T-helper 9 cell (primary cell): Measurements from ENCODE around the gene ROR2.

ENCODE experiments used
- DNase-seq: peaks from one replicate; pipeline ENCODE4 v3.0.0-alpha.2; 2020

The ROR2 gene

GRCh38 chr9:91734371-91734981 lies 215.6 kb downstream of the ROR2 start:
- DNase-seq: peak; percentile 60

GRCh38 chr9:91733006-91733624 lies 216.9 kb downstream of the ROR2 start:
- DNase-seq: no peak

GRCh38 chr9:91732187-91733005 lies 217.6 kb downstream of the ROR2 start:
- no peak for DNase-seq

DNA sequence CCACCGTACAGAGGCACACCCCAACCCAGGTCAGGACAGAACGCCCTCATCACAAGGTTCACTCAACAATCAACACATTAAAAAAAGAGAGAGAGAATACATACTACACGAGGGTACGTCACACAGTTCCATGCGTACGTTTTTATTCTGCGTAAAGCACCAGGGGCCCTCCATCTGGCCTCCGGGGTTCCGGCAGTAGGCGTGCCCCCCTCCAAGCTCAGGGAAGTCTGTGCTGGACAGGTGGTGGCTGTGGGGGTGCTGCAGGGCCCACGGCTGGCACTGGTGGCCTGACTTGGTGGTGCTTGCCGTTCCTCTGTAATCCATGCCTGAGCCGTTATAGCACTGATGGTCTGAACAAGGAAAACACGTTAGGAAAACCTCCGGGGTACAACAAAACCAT lies 219.2 kb downstream of the ROR2 start:
- no peak for DNase-seq

- no peak for DNase-seq
Observed at GRCh38 chr9:91729558-91729842, 220.5 kb downstream of the ROR2 start.

- DNase-seq: no peak
Observed at GRCh38 chr9:91727972-91728371, 222.1 kb downstream of the ROR2 start.

- DNase-seq: no peak
Observed at GRCh38 chr9:91727316-91727861, 222.6 kb downstream of the ROR2 start.

- no peak for DNase-seq
Observed at GRCh38 chr9:91726406-91727100, 223.5 kb downstream of the ROR2 start.

GRCh38 chr9:91725651-91726050 lies 224.4 kb downstream of the ROR2 start:
- no peak for DNase-seq

DNA sequence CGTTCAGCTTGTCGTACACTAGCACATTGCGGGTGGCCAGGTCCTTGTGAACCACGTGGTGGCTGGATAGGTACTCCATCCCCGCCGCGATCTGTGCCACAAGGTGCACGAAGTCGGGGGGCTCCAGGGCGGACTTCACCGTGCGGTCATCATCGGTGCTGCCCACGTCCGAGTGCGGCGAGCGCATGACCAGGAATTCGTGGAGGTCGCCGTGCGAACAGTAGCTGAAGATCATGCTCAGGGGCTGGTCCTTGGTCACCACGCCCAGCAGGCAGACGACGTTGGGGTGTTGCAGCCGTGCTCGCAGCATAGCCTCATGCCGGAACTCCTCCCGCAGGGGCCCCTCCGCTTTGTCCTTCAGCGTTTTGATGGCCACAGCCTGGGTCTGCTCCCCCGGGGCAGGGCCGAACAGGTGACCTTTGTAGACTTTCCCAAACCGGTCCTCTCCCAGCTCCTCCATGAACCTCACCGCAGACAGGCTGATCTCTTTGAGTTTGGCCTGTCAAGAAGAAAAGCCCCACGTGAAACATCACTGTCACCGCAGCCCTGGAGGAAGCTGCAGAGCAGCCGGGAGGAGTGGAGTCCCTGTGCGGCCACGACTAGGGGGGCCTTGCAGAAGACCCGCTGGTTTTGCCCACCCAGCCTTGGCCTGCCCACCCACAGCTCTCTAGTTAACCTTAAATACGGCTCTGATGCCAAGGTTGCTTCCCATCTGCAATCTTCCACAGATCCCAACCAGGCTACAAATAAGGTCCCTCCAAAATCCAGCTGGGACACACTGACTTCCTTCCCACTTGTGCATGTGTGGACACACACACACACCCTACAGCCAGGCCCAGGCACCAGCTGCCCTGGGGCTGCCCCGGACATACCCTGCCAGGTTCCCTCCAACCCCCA lies 225.2 kb downstream of the ROR2 start:
- DNase-seq: no peak

DNA sequence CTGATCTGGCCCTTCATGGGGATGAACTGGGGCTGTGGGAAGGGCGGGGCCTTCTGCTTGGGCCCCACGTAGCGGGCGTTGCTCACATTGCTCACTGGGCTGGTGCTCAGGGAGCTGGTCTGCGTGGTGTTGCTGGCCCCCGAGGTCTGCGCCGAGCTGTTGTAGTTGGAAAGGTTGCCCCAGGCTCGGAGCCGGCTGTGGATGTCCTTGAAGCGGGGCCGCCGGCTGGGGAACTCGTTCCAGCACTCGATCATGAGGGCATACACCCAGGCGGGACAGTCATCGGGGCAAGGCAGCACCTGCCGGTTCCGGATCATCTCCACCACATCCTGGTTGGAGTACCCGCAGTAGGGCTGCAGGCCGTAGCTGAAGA lies 226.0 kb downstream of the ROR2 start:
- no peak for DNase-seq

DNA sequence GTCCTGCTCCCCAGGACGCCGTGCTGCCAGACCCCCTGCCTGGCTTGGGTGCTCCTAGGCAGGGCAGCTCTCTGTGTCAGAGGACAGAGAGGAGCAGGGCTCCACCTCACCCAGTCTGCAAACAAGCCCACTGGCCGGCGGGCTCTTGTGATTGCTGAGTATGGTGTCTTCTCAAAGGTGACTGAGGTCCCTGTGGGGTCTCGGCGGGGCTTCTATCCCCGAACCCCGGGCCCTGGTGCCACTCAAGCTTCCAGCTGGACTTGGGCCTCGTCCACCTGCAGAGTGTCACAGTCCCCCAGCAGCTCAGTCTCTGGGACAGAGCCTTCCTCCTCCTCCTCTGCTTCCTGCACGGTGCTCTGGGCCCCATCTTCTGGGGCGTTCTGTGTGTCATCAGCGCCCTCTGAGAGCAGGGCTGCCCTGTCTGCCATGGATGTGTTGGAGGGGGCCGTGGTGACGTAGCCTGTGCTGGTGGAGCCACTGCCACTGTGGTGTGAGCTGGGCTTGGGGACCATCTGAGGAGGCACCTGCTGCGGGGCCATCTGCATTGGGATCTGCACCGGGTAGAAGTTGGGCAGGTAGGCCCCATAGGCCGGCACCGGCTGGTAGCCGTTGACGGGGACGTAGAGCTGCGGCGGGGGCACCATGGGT lies 226.5 kb downstream of the ROR2 start:
- DNase-seq: no peak

GRCh38 chr9:91720751-91721705 lies 229.0 kb downstream of the ROR2 start:
- DNase-seq: no peak

DNA sequence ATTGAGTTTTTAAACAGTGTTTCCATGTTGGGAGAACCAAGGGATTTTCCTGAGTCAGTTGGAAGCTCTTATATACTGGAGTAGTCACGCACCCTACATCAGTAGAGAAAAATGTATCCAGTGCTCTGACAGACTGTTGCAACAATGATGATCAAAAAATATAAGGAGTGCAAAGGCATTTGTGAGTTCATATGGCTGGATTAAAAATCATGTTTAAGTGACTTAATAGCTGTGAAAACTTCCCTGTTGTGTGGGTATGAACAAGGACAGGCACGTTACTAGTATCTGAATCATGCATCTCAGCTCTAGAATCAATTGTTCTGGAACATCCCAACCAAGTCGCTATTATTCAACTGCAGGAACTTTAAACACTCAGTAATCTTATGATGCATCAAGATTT lies 229.7 kb downstream of the ROR2 start:
- no peak for DNase-seq

DNA sequence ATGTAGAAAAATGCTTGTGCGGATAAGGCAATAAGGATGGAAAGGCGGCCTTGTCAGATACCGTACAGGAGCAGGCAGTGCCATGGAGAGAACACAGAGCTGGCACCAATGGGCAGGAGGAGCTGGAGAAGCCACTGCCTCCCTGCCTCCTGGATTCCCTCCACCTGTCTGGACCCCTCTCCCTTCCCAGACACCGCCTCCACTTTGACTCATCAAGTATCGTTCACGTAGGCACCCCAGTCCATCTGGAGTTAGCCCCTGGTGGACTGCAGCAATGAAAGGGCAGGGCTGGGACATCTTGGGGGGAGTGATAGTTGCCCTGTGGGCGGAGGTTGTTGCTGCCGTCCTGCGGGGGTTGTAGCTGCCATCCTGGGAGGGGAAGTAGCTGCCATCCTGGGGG lies 232.0 kb downstream of the ROR2 start:
- DNase-seq: no peak

DNA sequence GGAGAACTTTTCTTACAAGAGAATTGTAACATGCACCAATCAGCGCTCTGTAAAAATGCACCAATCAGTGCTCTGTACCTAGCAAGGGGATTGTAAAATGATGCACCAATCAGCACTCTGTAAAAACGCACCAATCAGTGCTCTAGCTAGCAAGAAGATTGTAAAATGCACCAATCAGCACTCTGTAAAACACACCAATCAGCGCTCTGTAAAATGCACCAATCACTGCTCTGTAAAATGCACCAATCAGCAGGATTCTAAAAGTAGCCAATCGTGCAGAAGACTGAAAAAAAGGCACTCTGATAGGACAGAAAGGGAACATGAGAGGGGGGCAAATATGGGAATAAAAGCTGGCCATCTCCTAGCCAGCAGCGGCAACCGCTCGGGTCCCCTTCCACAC lies 233.2 kb downstream of the ROR2 start:
- no peak for DNase-seq

GRCh38 chr9:91716239-91716638 lies 233.8 kb downstream of the ROR2 start:
- DNase-seq: no peak

DNA sequence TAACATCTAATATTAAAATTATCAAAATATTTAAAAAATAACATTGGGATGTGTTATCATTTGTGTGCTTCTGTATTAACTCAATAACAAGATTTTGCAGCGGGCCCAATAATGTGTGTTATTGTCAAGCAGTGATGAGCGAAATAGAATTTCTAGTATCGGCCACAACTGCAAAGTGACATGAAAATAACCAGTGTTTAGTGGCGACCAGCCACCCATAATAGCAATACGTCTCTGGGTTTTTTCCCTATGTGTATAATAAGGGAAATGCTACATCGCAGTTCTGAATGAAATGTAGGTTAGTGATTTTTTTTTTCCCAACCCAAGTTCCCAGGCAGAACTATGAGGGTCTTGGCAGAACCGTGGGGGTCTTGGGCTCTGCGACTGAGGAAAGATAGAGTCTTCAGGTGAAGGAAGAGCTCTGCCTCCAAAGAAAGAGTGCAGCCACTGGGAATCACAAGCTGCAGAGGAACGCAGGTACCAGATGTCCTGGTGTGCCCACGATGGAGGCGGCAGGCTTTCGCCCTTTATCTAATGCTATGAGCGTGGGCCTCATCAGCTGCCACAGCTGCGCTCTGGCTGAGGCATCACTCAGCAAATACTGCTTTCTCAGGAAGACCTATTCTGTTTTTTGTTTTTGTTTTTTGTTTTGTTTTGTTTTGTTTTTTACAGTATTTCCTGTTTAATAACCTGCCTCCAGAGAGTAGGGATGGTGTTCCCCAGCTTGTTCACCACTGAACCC lies 235.0 kb downstream of the ROR2 start:
- no peak for DNase-seq

DNA sequence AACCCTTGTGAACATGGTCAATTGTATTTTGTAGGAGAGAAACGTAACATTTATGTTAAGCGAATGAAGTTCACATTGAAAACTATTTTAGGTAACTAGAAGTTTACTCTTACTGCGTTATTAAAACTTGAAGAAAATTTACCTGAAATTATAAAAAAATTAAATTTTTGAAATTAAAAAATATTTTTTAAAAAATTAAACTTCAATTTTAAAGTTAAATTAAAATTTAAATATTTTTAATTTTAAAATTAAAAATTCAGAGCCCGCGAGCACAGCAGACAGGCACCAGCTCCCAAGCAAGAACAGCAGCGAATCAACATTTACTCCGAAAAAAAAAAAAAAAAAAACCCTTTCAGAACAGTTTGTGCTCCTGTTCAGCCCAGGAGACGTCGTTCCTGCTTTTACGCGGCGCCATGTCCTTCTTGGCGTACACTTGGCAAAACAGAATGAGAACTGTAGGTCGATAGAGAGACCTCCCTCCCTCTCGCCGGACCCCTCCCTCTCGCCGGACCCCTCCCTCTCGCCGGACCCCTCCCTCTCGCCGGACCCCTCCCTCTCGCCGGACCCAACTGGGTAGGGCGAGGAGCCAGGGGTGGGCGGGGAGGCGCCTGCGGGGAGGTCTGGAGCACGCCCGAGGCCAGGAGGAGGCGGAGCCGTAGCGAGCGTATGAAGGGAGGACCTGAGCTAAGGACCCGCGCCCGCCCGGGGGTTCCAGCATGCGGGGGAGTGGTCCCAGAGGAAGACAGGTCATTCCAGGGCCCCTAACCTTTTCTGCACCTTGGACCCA lies 235.8 kb downstream of the ROR2 start:
- no peak for DNase-seq
